ENCODE measurements around the gene ADAMTS4. TPM values are rescaled to one million over a fixed set of nuclear protein-coding genes. Genes with fewer than 3 reads are reported as not detected.

The ADAMTS4 gene
- total and polyA plus RNA-seq, 9 of the 15 experiments (the other 6 are each of a cell fraction or from before 2014, with no cell fraction given) = 0.07 to 3.7 (median 0.41) TPM

GRCh38 chr1:161201836-161202712 is 3.2 kb upstream of the ADAMTS4 start, which contains the start of gene NDUFS2 (continued):
- TF ChIP-seq PBX2 (CRISPR knock-in tag; IDR thresholded peaks at IDR 0.05; ENCODE audit: low read depth) (no peak), PBX2 (tag; conservative IDR thresholded peaks at IDR 0.05; ENCODE audit: low read depth) (no peak), ZNF274 (IDR thresholded peaks at IDR 0.05; ENCODE audit: borderline replicate concordance, low read depth, low read length) (no peak), ZNF586 (CRISPR knock-in tag; conservative IDR thresholded peaks at IDR 0.05) (no peak), PREB (CRISPR knock-in tag; IDR thresholded peaks at IDR 0.05) (peak; percentile 66), CLOCK (CRISPR knock-in tag; IDR thresholded peaks at IDR 0.05; ENCODE audit: borderline replicate concordance) (no peak), FOXO4 (CRISPR knock-in tag; IDR thresholded peaks at IDR 0.05) (no peak), ETV1 (tag; conservative IDR thresholded peaks at IDR 0.05; ENCODE audit: low read depth) (peak; percentile 89), SMARCC2 (IDR thresholded peaks at IDR 0.05; ENCODE audit: low read depth) (0 out of 2 replicates have a peak, but pooled peaks have one; percentile 8), PHF8 (IDR thresholded peaks at IDR 0.05; ENCODE audit: borderline replicate concordance, low read length) (peak; percentile 93), ZNF644 (tag; IDR thresholded peaks at IDR 0.05; ENCODE audit: low read depth) (no peak; the same call in 1 of the 2 replicates), HOMEZ (CRISPR knock-in tag; IDR thresholded peaks at IDR 0.05) (no peak), POLR3G (IDR thresholded peaks at IDR 0.05; ENCODE audit: extremely low read depth, insufficient read length, insufficient replicate concordance) (no peak), ELK1 (CRISPR knock-in tag; IDR thresholded peaks at IDR 0.05) (no peak)
